ENCODE measurements around the gene RRP1. TPM values are rescaled to one million over a fixed set of nuclear protein-coding genes. Genes with fewer than 3 reads are reported as not detected.

Gene RRP1
- total and polyA plus RNA-seq, 2 donors (not counting 1 experiment from before 2014, with no cell fraction given): 8.6 to 12.7 TPM

DNA sequence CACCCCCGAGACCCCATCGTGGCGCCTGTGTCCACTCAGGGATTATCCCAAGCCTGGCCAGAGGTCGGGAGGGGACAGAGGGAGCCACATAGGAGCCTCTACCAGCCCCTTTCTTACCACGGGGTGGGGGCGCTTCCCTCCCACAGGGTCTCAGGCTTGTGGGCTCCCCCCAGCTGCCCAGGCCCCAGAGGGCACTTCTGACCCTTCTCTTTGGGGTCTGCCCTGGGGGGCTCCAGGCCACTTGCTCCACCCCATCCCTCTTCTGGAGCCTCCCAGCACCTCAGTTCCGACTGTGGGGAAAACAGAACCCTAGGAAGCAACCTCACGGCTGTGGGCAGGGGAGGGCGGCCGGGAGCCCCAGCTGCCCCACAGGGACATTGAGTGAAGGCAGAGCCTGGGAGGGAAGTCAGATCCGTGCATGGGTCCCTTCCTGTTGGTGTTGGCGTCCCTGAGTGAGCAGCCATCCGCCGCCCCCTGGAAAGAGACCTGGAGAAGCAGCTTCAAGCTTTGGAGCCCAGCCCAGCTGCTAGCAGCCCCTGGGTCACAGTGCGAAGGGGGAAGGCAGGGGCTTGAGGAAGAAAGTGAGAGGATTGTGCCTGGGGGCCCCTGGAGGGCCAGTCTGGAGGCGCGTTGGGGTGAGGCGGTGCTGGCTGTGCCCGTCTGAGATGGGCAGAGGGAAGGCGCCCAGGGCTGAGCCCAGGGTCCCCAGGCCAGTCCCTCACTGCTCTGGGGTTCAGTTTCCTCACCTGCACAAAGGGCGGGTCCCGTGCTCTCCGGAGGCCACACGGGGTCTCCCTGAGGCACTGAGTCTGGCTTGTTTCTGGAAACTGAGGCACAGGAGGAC lies 22.1 kb downstream of the RRP1 start:
- no peak for DNase-seq (ENCODE audit: low read depth in 2 of 2)
- no peak for TF ChIP-seq EZH2 (IDR thresholded peaks at IDR 0.05; ENCODE audit: low read length, missing control alignments)
- TF ChIP-seq, protein P1, sequence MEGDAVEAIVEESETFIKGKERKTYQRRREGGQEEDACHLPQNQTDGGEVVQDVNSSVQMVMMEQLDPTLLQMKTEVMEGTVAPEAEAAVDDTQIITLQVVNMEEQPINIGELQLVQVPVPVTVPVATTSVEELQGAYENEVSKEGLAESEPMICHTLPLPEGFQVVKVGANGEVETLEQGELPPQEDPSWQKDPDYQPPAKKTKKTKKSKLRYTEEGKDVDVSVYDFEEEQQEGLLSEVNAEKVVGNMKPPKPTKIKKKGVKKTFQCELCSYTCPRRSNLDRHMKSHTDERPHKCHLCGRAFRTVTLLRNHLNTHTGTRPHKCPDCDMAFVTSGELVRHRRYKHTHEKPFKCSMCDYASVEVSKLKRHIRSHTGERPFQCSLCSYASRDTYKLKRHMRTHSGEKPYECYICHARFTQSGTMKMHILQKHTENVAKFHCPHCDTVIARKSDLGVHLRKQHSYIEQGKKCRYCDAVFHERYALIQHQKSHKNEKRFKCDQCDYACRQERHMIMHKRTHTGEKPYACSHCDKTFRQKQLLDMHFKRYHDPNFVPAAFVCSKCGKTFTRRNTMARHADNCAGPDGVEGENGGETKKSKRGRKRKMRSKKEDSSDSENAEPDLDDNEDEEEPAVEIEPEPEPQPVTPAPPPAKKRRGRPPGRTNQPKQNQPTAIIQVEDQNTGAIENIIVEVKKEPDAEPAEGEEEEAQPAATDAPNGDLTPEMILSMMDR (conservative IDR thresholded peaks at IDR 0.05 in 1 of 2, IDR thresholded peaks at IDR 0.05 in 1 of 2; ENCODE audit: low read depth in 1 of 2, low read length in 2 of 2): no peak
- H2AFZ ChIP-seq (ENCODE audit: low read length): no peak overlapping the region
- H3K4me1 ChIP-seq (ENCODE audit: control insufficient read depth, extremely low read depth, insufficient read depth, low read length): peaks cover 4% of the 10 kb centered on the region
- no peaks in the 10 kb centered on the region for H3K36me3 ChIP-seq (ENCODE audit: control insufficient read depth, insufficient read depth, low read length)
- H3K4me3 ChIP-seq (replicated peaks in 1 of 4; ENCODE audit: control extremely low read depth in 1 of 4, insufficient read depth in 1 of 4, low read depth in 3 of 4, low read length in 4 of 4): no peak overlapping the region
- H3K4me2 ChIP-seq (ENCODE audit: extremely low read depth, insufficient read depth, low read length): no peak overlapping the region
- H3K79me2 ChIP-seq (ENCODE audit: control insufficient read depth, insufficient read depth, low read length): no peaks in the 10 kb centered on the region
- H3K9ac ChIP-seq (ENCODE audit: insufficient read depth, low read length): no peak overlapping the region
- no peaks in the 10 kb centered on the region for H3K27me3 ChIP-seq (ENCODE audit: control insufficient read depth, insufficient read depth, low read length)
- no peaks in the 10 kb centered on the region for H4K20me1 ChIP-seq (ENCODE audit: control insufficient read depth, extremely low read depth, insufficient read depth, low read length)
- no peaks in the 10 kb centered on the region for H3K9me3 ChIP-seq (ENCODE audit: control insufficient read depth, insufficient read depth, low read depth, low read length)
- no peak overlapping the region for H3K27ac ChIP-seq (ENCODE audit: insufficient read depth, low read length)

DNA sequence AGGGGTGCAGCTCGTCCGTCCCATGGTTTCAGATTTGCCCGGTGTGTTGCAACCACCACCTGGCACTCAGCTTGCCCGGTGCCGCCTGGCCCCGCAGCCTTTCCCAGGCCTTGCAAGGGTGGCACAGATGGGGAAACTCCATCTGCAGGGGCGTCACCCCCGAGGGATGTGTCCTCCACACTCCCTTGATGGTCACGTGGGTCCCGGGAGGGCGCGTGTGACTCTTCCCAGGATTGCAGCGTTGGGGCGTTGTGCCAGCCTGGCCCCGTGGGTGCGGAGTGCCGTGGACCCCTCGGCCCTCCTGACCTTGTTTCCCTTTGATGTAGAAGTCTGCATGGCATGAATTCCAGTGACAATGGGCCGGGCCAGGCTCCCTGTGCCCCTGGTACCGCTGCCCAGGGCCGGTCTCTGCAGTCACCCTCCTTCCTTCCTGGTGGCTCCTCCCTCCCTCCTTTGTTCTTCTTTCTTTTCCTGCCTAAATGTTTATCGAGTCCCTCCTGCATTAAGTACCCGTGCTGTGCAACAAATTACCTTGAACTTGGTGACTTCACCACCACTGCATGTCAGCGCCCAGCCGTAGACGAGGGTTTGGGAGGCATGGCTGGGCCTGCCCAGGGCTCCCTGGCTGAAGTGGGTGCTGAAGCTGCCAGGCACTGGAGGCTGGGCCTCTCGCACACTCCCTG lies 22.9 kb downstream of the RRP1 start:
- H4K20me1 ChIP-seq (ENCODE audit: control insufficient read depth, extremely low read depth, insufficient read depth, low read length): no peaks in the 10 kb centered on the region
- DNase-seq (ENCODE audit: low read depth in 2 of 2): no peak
- H2AFZ ChIP-seq (ENCODE audit: low read length): no peak overlapping the region
- H3K4me2 ChIP-seq (ENCODE audit: extremely low read depth, insufficient read depth, low read length): peak overlapping the region; percentile 0
- no peaks in the 10 kb centered on the region for H3K79me2 ChIP-seq (ENCODE audit: control insufficient read depth, insufficient read depth, low read length)
- no peaks in the 10 kb centered on the region for H3K27me3 ChIP-seq (ENCODE audit: control insufficient read depth, insufficient read depth, low read length)
- H3K9me3 ChIP-seq (ENCODE audit: control insufficient read depth, insufficient read depth, low read depth, low read length): no peaks in the 10 kb centered on the region
- peaks cover 4% of the 10 kb centered on the region for H3K4me1 ChIP-seq (ENCODE audit: control insufficient read depth, extremely low read depth, insufficient read depth, low read length)
- H3K4me3 ChIP-seq (replicated peaks in 1 of 4; ENCODE audit: control extremely low read depth in 1 of 4, insufficient read depth in 1 of 4, low read depth in 3 of 4, low read length in 4 of 4): no peak overlapping the region
- H3K9ac ChIP-seq (ENCODE audit: insufficient read depth, low read length): no peak overlapping the region
- no peak overlapping the region for H3K27ac ChIP-seq (ENCODE audit: insufficient read depth, low read length)
- TF ChIP-seq, protein P1 (conservative IDR thresholded peaks at IDR 0.05 in 1 of 2, IDR thresholded peaks at IDR 0.05 in 1 of 2; ENCODE audit: low read depth in 1 of 2, low read length in 2 of 2): no peak
- no peak for TF ChIP-seq EZH2 (IDR thresholded peaks at IDR 0.05; ENCODE audit: low read length, missing control alignments)
- no peaks in the 10 kb centered on the region for H3K36me3 ChIP-seq (ENCODE audit: control insufficient read depth, insufficient read depth, low read length)

DNA sequence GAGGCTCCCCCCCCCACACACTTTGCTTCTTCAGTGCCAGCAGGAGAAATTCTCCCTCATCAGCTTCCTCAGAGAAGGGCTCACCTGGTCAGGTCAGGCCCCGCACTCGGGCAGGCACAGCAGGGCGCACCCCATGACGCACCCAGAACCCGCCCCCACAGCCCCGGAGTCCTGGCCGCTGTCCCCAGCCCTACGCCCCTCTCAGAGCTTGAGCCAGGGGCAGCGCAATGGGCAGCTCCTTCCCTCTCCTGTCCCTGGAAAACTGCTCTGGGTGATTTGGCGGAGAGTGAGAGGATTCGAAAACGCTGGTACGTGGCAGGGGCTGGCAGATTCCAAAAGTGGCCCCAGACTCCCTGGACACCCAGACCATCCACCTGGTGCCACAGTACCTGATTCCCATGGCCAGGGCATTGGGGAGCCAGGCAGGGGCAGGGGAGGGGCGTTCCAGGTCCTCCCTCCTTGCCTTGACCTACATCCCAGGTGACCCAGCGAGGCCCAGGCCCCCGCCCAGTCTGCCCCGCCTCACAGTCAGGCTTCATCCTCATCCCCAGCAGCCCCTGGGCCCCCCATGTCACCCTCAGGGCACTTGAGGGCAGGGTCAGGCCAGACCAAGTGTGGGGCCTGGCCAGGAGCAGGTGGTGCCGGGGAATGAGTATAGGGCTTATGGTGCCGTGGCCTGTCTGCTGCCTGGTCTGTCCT lies 23.7 kb downstream of the RRP1 start:
- H3K36me3 ChIP-seq (ENCODE audit: control insufficient read depth, insufficient read depth, low read length): no peaks in the 10 kb centered on the region
- H2AFZ ChIP-seq (ENCODE audit: low read length): no peak overlapping the region
- no peaks in the 10 kb centered on the region for H3K79me2 ChIP-seq (ENCODE audit: control insufficient read depth, insufficient read depth, low read length)
- H3K4me3 ChIP-seq (replicated peaks in 1 of 4; ENCODE audit: control extremely low read depth in 1 of 4, insufficient read depth in 1 of 4, low read depth in 3 of 4, low read length in 4 of 4): no peak overlapping the region
- H3K27me3 ChIP-seq (ENCODE audit: control insufficient read depth, insufficient read depth, low read length): no peaks in the 10 kb centered on the region
- TF ChIP-seq, protein P1 (conservative IDR thresholded peaks at IDR 0.05 in 1 of 2, IDR thresholded peaks at IDR 0.05 in 1 of 2; ENCODE audit: low read depth in 1 of 2, low read length in 2 of 2): no peak
- TF ChIP-seq EZH2 (IDR thresholded peaks at IDR 0.05; ENCODE audit: low read length, missing control alignments): no peak
- H3K4me2 ChIP-seq (ENCODE audit: extremely low read depth, insufficient read depth, low read length): no peak overlapping the region
- no peaks in the 10 kb centered on the region for H3K9me3 ChIP-seq (ENCODE audit: control insufficient read depth, insufficient read depth, low read depth, low read length)
- H3K27ac ChIP-seq (ENCODE audit: insufficient read depth, low read length): no peak overlapping the region
- no peak for DNase-seq (ENCODE audit: low read depth in 2 of 2)
- no peaks in the 10 kb centered on the region for H4K20me1 ChIP-seq (ENCODE audit: control insufficient read depth, extremely low read depth, insufficient read depth, low read length)
- H3K4me1 ChIP-seq (ENCODE audit: control insufficient read depth, extremely low read depth, insufficient read depth, low read length): peaks cover 4% of the 10 kb centered on the region
- H3K9ac ChIP-seq (ENCODE audit: insufficient read depth, low read length): no peak overlapping the region

Measured in fibroblast of lung (primary cell).